Fibroblast of villous mesenchyme (primary cell): ENCODE results near the gene CDH16. TPM values are rescaled to one million over a fixed set of nuclear protein-coding genes. Genes with fewer than 3 reads are reported as not detected.
A peak's percentile ranks its signal among the peaks of the same experiment; 100 is the strongest.

ENCODE experiments used
- DNase-seq: peaks from one replicate; pipeline ENCODE4 v3.0.0-alpha.2; 2010; ENCODE audit warnings: low read depth
- H3K4me3 ChIP-seq: 2 replicates; pipeline ENCODE4 v1.5.1; 2011; ENCODE audit warnings: low read depth, mild to moderate bottlenecking, low read length
- total RNA-seq: library from RNA; depleted of rRNA; stranded (reverse); fragments of >200 nt; gene quantifications from 2 replicates; pipeline ENCODE4 v1.2.3, GENCODE V29; 2012
- TF ChIP-seq, protein P1 (sequence below): IDR thresholded peaks from 2 replicates; pipeline ENCODE4 v1.5.1; 2012; ENCODE audit warnings: low read depth, mild to moderate bottlenecking, low read length; ENCODE audit not compliant: insufficient read depth

Gene CDH16
- total RNA-seq, 1 donor = not detected

DNA sequence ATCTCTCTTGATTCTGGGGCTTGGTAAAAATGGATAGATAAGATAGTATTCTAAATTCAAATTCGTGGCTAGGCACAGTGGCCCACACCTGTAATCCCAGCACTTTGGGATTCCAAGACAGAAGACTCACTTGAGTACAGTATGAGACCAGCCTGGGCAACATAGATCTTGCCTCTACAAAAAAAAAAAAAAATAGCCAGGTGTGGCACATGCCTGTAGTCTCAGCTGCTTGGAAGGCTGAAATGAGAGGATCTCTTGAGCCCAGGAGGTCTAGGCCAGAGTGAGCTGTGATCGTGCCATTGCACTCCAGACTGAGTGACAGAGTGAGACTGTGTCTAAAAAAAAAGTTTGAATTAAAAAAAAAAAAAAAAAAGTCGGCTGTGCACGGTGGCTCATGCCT is 29.1 kb downstream of the CDH16 start:
- H3K4me3 ChIP-seq = no peak overlapping the region
- no peak for DNase-seq
- TF ChIP-seq, protein P1, sequence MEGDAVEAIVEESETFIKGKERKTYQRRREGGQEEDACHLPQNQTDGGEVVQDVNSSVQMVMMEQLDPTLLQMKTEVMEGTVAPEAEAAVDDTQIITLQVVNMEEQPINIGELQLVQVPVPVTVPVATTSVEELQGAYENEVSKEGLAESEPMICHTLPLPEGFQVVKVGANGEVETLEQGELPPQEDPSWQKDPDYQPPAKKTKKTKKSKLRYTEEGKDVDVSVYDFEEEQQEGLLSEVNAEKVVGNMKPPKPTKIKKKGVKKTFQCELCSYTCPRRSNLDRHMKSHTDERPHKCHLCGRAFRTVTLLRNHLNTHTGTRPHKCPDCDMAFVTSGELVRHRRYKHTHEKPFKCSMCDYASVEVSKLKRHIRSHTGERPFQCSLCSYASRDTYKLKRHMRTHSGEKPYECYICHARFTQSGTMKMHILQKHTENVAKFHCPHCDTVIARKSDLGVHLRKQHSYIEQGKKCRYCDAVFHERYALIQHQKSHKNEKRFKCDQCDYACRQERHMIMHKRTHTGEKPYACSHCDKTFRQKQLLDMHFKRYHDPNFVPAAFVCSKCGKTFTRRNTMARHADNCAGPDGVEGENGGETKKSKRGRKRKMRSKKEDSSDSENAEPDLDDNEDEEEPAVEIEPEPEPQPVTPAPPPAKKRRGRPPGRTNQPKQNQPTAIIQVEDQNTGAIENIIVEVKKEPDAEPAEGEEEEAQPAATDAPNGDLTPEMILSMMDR = no peak

GRCh38 chr16:66888647-66889615 is 29.8 kb downstream of the CDH16 start:
- TF ChIP-seq, protein P1 = no peak
- no peak for DNase-seq
- no peak overlapping the region for H3K4me3 ChIP-seq

- TF ChIP-seq, protein P1 = no peak
- H3K4me3 ChIP-seq = peak overlapping the region; percentile 17
- no peak for DNase-seq
Measured at GRCh38 chr16:66886914-66887313, 31.8 kb downstream of the CDH16 start.

GRCh38 chr16:66886321-66886720 is 32.4 kb downstream of the CDH16 start:
- TF ChIP-seq, protein P1 = no peak
- peak; percentile 64 for DNase-seq
- H3K4me3 ChIP-seq = peak overlapping the region; percentile 17

DNA sequence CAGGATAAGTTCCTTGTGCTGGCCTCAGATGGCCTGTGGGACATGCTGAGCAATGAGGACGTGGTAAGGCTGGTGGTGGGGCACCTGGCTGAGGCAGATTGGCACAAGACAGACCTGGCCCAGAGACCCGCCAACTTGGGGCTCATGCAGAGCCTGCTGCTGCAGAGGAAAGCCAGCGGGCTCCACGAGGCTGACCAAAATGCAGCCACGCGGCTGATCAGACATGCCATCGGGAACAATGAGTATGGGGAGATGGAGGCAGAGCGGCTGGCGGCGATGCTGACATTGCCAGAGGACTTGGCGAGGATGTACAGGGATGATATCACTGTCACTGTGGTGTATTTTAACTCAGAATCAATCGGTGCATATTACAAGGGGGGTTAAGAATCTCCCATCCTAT is 33.2 kb downstream of the CDH16 start:
- no peak for DNase-seq
- TF ChIP-seq, protein P1 = no peak
- no peak overlapping the region for H3K4me3 ChIP-seq

DNA sequence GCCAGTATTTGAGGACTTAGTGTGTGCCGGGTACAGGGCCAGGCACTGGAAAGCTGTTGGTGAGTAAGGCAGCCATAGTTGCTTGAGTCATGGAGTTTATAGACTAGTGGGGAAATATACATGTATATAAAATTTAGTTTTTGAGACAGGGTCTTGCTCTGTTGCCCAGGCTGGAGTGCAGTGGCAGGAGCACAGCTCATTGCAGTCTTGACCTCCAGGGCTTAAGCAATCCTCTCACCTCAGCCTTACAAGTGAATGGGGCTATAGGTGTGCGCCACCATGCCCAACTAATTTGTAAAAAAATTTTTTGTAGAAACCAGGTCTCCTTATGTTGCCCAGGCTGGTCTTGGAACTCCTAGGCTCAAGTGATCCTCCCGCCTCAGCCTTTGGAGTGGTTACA is 36.0 kb downstream of the CDH16 start:
- DNase-seq = no peak
- H3K4me3 ChIP-seq = no peak overlapping the region
- TF ChIP-seq, protein P1 = no peak
